Immature natural killer cell (primary cell): ENCODE results near the gene CADM2. TPM values are rescaled to one million over a fixed set of nuclear protein-coding genes. Genes with fewer than 3 reads are reported as not detected.
"Not testable (repeated sequence)": the region's sequence is repeated elsewhere in the genome, so short reads cannot be mapped to it uniquely, and the experiment has no call there.

Experiments used
- DNase-seq, 3 donors: peaks; one replicate each; pipeline ENCODE4 v3.0.0; 2022; ENCODE audit warnings: mixed read lengths in 1 of 3
- H3K27ac Mint-ChIP-seq, 6 donors: one replicate each; pipeline ENCODE4 v1.8.0; 2020; ENCODE audit warnings: mixed read lengths in 6 of 6, mild to moderate bottlenecking in 5 of 6, inconsistent platforms in 4 of 6, moderate library complexity in 3 of 6
- H3K27me3 Mint-ChIP-seq, 3 donors: one replicate each; pipeline ENCODE4 v1.8.0; 2020 to 2021; ENCODE audit warnings: low read depth in 3 of 3, mild to moderate bottlenecking in 3 of 3, mixed read lengths in 3 of 3, moderate library complexity in 3 of 3, inconsistent platforms in 1 of 3
- H3K36me3 Mint-ChIP-seq, 3 donors: one replicate each; pipeline ENCODE4 v1.8.0; 2020; ENCODE audit warnings: mixed read lengths in 3 of 3, inconsistent platforms in 2 of 3, mild to moderate bottlenecking in 2 of 3
- H3K4me1 Mint-ChIP-seq, 2 donors: one replicate each; pipeline ENCODE4 v1.8.0; 2020; ENCODE audit warnings: inconsistent platforms in 2 of 2, mild to moderate bottlenecking in 2 of 2, mixed read lengths in 2 of 2, moderate library complexity in 1 of 2
- H3K4me3 Mint-ChIP-seq, 5 donors: one replicate each; pipeline ENCODE4 v1.8.0; 2020; ENCODE audit warnings: mild to moderate bottlenecking in 5 of 5, mixed read lengths in 5 of 5, inconsistent platforms in 3 of 5, moderate library complexity in 3 of 5
- H3K9me3 Mint-ChIP-seq, 6 donors: one replicate each; pipeline ENCODE4 v1.8.0; 2020; ENCODE audit warnings: mild to moderate bottlenecking in 6 of 6, mixed read lengths in 6 of 6, inconsistent platforms in 4 of 6, moderate library complexity in 3 of 6
- polyA plus RNA-seq, 3 donors: library from polyadenylated mRNA; unstranded; fragments of 300-500 nt; fragmentation: Illumina TruSeq; gene quantifications; one replicate each; pipeline ENCODE4 v1.2.3, GENCODE V29; 2021

The CADM2 gene
- polyA plus RNA-seq, 3 donors from 2014 or later = 0.64 TPM; not detected in 2

DNA sequence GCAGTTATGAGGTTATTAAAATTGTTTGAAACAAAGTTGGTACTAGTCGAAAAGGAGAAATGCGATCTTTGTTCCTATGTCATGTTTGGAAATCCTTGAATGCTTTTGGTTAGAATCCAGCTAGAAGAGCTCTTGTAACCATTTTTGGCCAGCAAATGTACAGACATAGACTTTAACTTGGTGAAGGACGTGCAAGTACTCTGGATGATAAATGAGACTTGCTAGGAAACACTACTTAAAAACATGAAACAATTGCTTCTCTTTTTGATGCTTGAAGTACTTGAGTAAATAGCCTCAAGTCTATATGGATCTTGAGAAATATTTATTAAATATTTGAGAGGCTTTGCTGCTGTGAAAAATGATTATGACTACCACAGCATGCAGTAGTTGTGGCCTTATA, 95.8 kb downstream of the CADM2 start:
- Mint-ChIP-seq H3K9me3 (peaks cover 10 to 31% (median 22%) of the 10 kb centered on the region in 6 donors), H3K36me3 (no peaks in the 10 kb centered on the region), H3K27ac (no peak overlapping the region), H3K27me3 (no peaks in the 10 kb centered on the region), H3K4me1 (no peaks in the 10 kb centered on the region), H3K4me3 (no peak overlapping the region)
- DNase-seq = no peak

DNA sequence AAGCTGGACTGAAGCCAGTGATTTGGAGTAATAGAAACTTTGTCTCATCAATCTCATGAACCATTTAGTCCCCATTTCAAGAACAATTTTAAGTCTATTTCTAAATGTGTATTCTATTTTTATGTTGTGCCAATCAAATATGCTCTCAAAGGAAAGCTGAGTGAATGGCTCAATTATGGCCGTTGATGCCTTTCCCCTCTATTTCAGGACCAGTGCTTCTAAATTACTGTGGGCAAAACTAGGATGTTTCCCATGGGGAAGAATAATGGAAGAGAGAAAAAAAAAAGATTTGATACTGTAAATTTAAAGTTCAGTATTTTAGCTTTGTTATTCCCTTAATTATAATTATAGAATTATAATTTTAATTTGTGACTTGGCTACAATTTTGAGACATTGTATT, 110.1 kb downstream of the CADM2 start:
- H3K27me3 Mint-ChIP-seq = peaks cover 0 to 3% (median 1%) of the 10 kb centered on the region in 3 donors
- H3K36me3 Mint-ChIP-seq = peaks cover 0 to 4% (median 0%) of the 10 kb centered on the region in 3 donors
- H3K4me1 Mint-ChIP-seq = no peaks in the 10 kb centered on the region
- no peak for DNase-seq
- H3K9me3 Mint-ChIP-seq = peaks cover 1 to 33% (median 17%) of the 10 kb centered on the region in 6 donors
- H3K4me3 Mint-ChIP-seq = no peak overlapping the region
- H3K27ac Mint-ChIP-seq = no peak overlapping the region

DNA sequence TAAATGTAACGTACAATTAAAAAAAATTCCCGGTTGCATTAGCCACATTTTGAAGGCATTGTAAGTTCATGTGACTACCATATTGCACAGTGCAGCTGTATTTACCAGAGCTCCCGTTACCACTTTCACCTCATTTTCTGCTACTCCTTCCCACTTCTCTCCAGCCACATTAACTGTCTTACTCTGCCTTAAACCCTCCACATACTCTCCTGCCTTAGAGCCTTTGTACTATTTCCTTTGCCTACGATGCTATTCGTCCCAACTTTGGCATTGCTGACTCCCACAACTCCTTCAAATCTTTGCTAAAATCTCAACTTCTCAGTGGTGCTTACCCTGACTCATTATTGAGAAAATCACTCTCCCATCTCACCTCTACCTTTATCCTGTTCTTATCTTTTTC, 115.2 kb downstream of the CADM2 start:
- Mint-ChIP-seq H3K9me3 (peaks cover 2 to 24% (median 8%) of the 10 kb centered on the region in 6 donors), H3K27me3 (peaks cover 0 to 1% (median 1%) of the 10 kb centered on the region in 3 donors), H3K4me3 (no peak overlapping the region), H3K4me1 (no peaks in the 10 kb centered on the region), H3K36me3 (no peaks in the 10 kb centered on the region), H3K27ac (no peak overlapping the region)
- no peak for DNase-seq

DNA sequence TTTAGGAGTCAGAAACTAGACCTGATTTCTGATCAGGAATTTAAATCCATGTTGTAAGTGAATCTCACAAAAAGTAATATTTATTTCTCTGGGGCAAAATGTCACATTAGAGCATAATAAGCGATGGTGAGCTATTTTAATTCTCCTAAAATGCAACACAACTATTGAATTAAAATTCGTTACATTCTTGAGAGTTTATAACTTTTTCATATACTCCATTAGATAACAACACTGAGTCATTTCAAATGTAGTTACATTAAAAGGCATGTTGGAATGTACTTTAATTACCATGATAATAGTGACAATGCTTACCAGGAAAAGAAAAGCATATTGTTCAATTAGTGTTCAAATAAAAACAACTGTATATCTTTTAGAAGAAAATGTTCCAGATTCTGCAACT, 116.9 kb downstream of the CADM2 start:
- no peaks in the 10 kb centered on the region for H3K4me1 Mint-ChIP-seq
- H3K27me3 Mint-ChIP-seq = peaks cover 0 to 1% (median 0%) of the 10 kb centered on the region in 3 donors
- H3K9me3 Mint-ChIP-seq = peaks cover 2 to 20% (median 7%) of the 10 kb centered on the region in 6 donors
- no peak overlapping the region for H3K4me3 Mint-ChIP-seq
- H3K36me3 Mint-ChIP-seq = no peaks in the 10 kb centered on the region
- no peak for DNase-seq
- no peak overlapping the region for H3K27ac Mint-ChIP-seq

DNA sequence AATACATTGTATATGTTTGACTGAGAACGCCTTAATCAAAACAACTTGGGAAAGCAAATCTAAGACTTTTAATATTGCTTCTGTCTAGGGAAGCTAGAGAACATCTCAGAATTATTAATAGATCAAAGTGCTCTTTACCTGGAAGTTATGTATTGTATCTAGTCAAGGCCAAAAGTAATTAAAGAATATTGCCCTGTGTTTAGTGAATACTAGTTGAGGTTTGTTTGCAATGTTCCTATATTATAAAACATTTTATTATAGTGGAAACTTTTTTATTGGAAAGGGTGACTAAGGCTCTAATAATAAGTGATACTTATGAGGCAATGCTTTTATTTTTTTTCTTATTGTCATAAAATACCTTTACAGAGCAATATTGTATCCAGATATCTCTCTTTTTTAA, 118.2 kb downstream of the CADM2 start:
- no peak for DNase-seq
- no peaks in the 10 kb centered on the region for H3K36me3 Mint-ChIP-seq
- no peak overlapping the region for H3K27ac Mint-ChIP-seq
- no peak overlapping the region for H3K4me3 Mint-ChIP-seq
- no peaks in the 10 kb centered on the region for H3K4me1 Mint-ChIP-seq
- H3K27me3 Mint-ChIP-seq = peaks cover 0 to 1% (median 0%) of the 10 kb centered on the region in 3 donors
- peaks cover 2 to 21% (median 7%) of the 10 kb centered on the region in 6 donors for H3K9me3 Mint-ChIP-seq

DNA sequence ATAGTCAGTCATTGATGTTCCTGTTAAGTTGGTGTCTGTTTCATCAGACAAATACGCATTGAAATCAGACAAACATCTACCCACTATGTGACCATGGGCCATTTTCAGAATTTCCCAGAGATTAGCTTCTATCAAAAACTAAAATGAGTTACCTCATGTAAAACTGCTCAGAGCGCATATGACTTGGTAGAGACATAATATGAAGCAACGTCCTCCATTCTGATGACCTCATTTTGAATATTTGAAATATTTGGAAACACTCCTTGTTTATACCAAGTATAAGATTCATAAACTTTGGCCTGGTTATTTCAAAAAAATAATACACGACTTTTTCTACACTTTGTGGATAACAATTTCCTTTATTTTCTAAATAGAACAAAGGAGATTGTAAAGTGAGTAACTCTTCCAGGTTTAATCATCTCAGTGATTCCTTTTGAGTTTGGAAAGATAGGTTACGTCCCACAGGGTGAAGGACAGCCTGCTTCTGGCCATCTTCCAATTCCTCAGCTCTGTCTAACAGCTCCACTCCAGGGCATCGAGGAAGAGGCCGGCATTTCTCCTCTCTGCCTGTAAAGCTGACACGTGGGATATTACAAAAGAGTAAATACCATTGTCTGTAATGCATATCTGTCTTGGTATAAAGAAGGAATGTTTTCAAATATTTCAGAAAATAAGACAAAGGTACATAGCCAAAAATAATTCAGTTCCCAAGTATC, 122.6 kb downstream of the CADM2 start:
- Mint-ChIP-seq H3K27ac (no peak overlapping the region), H3K9me3 (peaks cover 1 to 32% (median 7%) of the 10 kb centered on the region in 6 donors), H3K4me3 (no peak overlapping the region), H3K36me3 (no peaks in the 10 kb centered on the region), H3K27me3 (no peaks in the 10 kb centered on the region), H3K4me1 (no peaks in the 10 kb centered on the region)
- no peak for DNase-seq

DNA sequence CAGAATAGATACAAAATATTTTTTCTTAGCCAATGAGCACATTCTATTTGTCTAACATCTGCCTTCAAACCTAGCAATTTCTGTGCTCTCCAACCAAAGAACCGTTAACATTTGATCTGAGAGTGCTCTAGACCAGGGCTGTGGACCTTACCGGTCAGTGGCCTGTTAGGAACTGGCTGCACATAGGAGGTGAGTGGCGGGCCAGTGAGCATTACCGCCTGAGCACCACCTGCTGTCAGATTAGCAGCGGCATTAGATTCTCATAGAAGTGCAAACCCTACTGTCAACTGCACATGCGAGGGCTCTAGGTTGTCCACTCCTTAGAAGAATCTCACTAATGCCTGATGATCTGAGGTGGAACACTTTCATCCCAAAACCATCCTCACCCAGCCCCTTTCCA, 131.7 kb downstream of the CADM2 start:
- no peaks in the 10 kb centered on the region for H3K36me3 Mint-ChIP-seq
- no peak overlapping the region for H3K4me3 Mint-ChIP-seq
- no peaks in the 10 kb centered on the region for H3K4me1 Mint-ChIP-seq
- H3K9me3 Mint-ChIP-seq = peaks cover 7 to 53% (median 19%) of the 10 kb centered on the region in 6 donors
- H3K27me3 Mint-ChIP-seq = no peaks in the 10 kb centered on the region
- DNase-seq = no peak
- no peak overlapping the region for H3K27ac Mint-ChIP-seq

DNA sequence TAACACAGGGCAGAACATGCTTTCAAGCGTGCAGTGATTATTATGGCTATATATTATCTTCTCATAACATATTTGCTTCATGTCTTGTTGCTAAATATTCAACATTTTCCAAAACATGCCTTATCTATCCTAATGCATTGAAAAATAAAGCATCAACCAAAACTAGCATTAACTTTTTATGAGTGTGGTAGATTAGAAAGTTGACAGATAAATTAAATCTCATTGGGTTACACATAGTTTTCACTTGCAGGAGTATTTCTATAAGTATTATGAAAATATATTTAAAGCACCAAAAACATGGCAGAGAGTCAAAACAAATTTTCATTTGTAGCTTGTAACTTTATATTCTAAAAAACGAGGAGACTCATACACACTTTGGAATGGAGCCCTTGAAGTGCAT, 141.5 kb downstream of the CADM2 start:
- no peak overlapping the region for H3K27ac Mint-ChIP-seq
- no peaks in the 10 kb centered on the region for H3K27me3 Mint-ChIP-seq

DNA sequence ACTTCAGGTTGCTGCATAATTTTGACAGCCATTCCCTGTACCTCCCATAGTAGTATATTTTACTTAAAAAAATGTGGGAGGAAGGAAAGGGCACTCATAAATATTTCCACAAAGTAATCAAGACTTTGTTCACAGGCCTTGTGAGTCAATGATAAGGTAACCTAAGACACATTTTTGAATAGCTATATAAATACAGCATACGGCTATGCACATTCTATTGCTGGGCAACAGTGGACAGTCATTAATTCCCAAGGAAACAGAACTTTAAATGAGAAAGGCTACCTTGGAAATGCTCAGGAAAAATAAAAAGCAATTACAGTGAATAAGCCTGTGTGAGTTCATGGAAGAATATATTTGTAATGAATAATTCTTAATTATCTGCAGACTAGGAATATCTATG, 144.0 kb downstream of the CADM2 start:
- no peak overlapping the region for H3K27ac Mint-ChIP-seq
- DNase-seq = no peak
- H3K36me3 Mint-ChIP-seq = no peaks in the 10 kb centered on the region
- H3K9me3 Mint-ChIP-seq = peaks cover 5 to 45% (median 32%) of the 10 kb centered on the region in 6 donors
- H3K27me3 Mint-ChIP-seq = no peaks in the 10 kb centered on the region
- H3K4me3 Mint-ChIP-seq = no peak overlapping the region
- no peaks in the 10 kb centered on the region for H3K4me1 Mint-ChIP-seq

More for the DNA sequence above, 141.5 kb downstream of the CADM2 start:
- peaks cover 1 to 39% (median 27%) of the 10 kb centered on the region in 6 donors for H3K9me3 Mint-ChIP-seq
- H3K36me3 Mint-ChIP-seq = no peaks in the 10 kb centered on the region
- no peak for DNase-seq
- H3K4me3 Mint-ChIP-seq = no peak overlapping the region
- no peaks in the 10 kb centered on the region for H3K4me1 Mint-ChIP-seq

DNA sequence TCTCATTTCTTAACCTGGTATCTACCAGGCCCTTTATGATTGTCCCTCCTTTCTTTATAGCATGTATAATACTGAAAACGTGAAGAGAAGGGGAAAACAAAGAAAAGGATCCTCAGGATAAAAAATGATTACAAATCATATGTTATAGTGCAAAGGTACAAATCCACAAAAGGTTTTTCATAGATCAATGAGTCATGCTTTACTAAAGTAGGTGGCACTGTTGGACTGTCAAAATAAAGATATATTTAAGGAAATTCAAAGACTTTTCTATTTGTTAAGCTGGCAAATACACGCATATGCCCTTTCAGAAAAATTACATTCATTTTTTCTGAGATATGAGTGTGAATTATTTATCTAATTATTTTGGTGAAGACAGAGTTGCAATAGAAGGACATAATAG, 151.6 kb downstream of the CADM2 start:
- H3K4me1 Mint-ChIP-seq = no peaks in the 10 kb centered on the region
- H3K27ac Mint-ChIP-seq = no peak overlapping the region
- H3K9me3 Mint-ChIP-seq = peaks cover 11 to 32% (median 22%) of the 10 kb centered on the region in 6 donors
- no peak for DNase-seq
- H3K27me3 Mint-ChIP-seq = peaks cover 0 to 2% (median 0%) of the 10 kb centered on the region in 3 donors
- H3K4me3 Mint-ChIP-seq = no peak overlapping the region
- no peaks in the 10 kb centered on the region for H3K36me3 Mint-ChIP-seq

DNA sequence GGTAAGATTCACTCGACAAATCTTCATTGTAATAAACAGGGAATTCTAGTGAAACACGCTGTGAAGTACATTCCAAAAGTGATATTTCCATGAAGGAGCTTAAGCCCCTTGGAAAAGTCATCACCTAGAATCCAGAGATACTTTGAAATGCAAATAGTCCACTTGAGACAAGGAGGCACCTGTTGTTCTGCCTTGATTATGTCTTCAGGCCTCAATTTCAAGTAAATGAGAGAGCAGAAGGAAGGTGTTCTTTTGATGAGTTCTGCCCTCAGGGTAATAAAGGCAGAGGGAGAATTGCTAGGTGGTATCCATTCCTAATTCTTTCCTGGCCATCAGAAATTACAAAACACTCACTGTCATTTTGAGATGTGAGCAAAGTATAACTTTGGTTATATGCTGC, 162.1 kb downstream of the CADM2 start:
- H3K9me3 Mint-ChIP-seq = peaks cover 14 to 33% (median 23%) of the 10 kb centered on the region in 6 donors
- H3K4me1 Mint-ChIP-seq = no peaks in the 10 kb centered on the region
- no peak for DNase-seq
- no peak overlapping the region for H3K27ac Mint-ChIP-seq
- H3K27me3 Mint-ChIP-seq = peaks cover 0 to 2% (median 0%) of the 10 kb centered on the region in 3 donors
- H3K36me3 Mint-ChIP-seq = no peaks in the 10 kb centered on the region
- H3K4me3 Mint-ChIP-seq = no peak overlapping the region

DNA sequence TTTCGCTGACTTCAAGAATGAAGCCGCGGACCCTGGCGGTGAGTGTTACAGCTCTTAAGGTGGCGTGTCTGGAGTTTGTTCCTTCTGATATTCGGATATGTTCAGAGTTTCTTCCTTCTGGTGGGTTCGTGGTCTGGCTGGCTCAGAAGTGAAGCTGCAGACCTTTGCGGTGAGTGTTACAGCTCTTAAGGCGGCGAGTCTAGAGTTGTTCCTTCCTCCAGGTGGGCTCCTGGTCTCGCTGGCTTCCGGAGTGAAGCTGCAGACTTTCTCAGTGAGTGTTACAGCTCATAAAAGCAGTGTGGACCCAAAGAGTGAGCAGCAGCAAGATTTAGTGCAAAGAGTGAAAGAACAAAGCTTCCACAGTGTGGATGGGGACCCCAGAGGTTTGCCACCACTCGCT, 174.1 kb downstream of the CADM2 start:
- peaks cover 0 to 26% (median 11%) of the 10 kb centered on the region in 6 donors for H3K9me3 Mint-ChIP-seq
- not testable (repeated sequence) for H3K27me3 Mint-ChIP-seq, H3K4me3 Mint-ChIP-seq, H3K27ac Mint-ChIP-seq, H3K36me3 Mint-ChIP-seq, H3K4me1 Mint-ChIP-seq, DNase-seq

DNA sequence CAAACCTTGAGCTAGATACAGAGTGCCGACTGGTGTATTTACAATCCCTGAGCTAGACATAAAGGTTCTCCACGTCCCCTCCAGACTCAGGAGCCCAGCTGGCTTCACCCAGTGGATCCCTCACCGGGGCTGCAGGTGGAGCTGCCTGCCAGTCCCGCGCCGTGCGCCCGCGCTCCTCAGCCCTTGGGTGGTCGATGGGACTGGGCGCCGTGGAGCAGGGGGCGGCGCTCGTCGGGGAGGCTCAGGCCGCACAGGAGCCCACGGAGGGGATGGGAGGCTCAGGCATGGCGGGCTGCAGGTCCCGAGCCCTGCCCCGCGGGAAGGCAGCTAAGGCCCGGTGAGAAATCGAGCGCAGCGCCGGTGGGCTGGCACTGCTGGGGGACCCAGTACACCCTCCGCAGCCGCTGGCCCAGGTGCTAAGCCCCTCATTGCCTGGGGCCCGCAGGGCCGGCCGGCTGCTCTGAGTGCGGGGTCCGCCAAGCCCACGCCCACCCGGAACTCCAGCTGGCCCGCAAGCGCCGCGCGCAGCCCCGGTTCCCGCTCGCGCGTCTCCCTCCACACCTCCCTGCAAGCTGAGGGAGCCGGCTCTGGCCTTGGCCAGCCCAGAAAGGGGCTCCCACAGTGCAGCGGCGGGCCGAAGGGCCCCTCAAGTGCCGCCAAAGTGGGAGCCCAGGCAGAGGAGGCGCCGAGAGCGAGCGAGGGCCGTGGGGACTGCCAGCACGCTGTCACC, 175.1 kb downstream of the CADM2 start:
- not testable (repeated sequence) for H3K4me1 Mint-ChIP-seq, H3K27ac Mint-ChIP-seq, H3K36me3 Mint-ChIP-seq, H3K4me3 Mint-ChIP-seq, H3K27me3 Mint-ChIP-seq, DNase-seq
- peaks cover 0 to 17% (median 10%) of the 10 kb centered on the region in 6 donors for H3K9me3 Mint-ChIP-seq

DNA sequence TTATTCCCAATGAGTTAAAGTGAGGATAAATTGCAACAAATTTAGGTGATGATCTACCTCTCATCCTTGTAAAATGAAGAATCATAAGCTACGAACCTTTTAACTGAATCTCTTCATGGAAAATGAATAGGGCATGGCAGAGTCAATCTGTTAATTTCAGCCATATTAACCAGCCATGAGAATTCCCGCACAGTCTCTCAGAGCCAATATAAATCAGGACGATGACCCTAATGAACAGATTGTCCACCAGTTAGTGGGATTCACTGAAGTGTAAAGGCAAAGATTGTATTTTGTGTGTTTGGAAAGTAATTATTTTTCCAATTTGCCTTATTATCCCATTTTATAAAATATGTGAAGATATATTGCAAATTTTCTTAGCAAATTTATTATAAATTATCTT, 183.8 kb downstream of the CADM2 start:
- no peak overlapping the region for H3K27ac Mint-ChIP-seq
- H3K27me3 Mint-ChIP-seq = no peaks in the 10 kb centered on the region
- no peak for DNase-seq
- H3K4me1 Mint-ChIP-seq = no peaks in the 10 kb centered on the region
- peaks cover 2 to 27% (median 10%) of the 10 kb centered on the region in 6 donors for H3K9me3 Mint-ChIP-seq
- H3K36me3 Mint-ChIP-seq = no peaks in the 10 kb centered on the region
- H3K4me3 Mint-ChIP-seq = no peak overlapping the region
